ENCODE data around the gene ZFPM1. TPM values are rescaled to one million over a fixed set of nuclear protein-coding genes. Genes with fewer than 3 reads are reported as not detected.
A peak's percentile ranks its signal among the peaks of the same experiment; 100 is the strongest.

ZFPM1 gene
- total RNA-seq, 1 donor from 2014 or later, result 35.0 TPM

DNA sequence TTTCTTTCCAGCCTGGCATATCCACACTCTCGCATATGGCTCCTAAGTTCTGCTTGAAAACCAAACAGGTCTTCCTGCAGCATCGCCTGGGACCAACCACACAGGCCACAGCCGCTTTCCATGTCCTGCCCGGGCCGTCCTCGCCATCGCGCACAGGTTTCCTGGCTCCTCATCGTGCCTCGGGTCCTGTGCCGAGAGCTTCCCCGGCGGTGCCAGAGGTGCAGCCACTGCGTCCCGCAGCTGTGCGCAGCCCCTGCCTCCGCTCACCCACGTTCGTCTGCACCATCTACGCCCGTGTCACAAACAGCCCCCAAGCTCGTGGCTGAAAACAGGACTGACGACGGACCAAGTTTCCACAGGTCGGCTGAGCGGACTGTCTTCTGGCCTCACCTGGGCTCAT, 6.3 kb upstream of the ZFPM1 start:
- Mint-ChIP-seq H3K4me1 (peaks cover 31% of the 10 kb centered on the region), H3K27me3 (no peaks in the 10 kb centered on the region), H3K4me3 (no peak overlapping the region), H3K9me3 (no peaks in the 10 kb centered on the region), H3K27ac (no peak overlapping the region), H3K36me3 (ENCODE audit: low read depth) (no peaks in the 10 kb centered on the region)
- POLR2A ChIA-PET, result interaction anchor here (0.5 kb wide), 1 partner anchor 579 kb away, joined by 7 read pairs; no protein-coding TSS in a partner anchor
- DNase-seq, result no peak
- intact Hi-C loops (cut with micrococcal nuclease), result loop anchor here (10.0 kb wide), 1 partner anchor 768 kb away; the partner anchor contains the start of gene ZNF778
- ATAC-seq (ENCODE audit: low read depth), result no peak
- TF ChIP-seq, protein P1, sequence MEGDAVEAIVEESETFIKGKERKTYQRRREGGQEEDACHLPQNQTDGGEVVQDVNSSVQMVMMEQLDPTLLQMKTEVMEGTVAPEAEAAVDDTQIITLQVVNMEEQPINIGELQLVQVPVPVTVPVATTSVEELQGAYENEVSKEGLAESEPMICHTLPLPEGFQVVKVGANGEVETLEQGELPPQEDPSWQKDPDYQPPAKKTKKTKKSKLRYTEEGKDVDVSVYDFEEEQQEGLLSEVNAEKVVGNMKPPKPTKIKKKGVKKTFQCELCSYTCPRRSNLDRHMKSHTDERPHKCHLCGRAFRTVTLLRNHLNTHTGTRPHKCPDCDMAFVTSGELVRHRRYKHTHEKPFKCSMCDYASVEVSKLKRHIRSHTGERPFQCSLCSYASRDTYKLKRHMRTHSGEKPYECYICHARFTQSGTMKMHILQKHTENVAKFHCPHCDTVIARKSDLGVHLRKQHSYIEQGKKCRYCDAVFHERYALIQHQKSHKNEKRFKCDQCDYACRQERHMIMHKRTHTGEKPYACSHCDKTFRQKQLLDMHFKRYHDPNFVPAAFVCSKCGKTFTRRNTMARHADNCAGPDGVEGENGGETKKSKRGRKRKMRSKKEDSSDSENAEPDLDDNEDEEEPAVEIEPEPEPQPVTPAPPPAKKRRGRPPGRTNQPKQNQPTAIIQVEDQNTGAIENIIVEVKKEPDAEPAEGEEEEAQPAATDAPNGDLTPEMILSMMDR (IDR thresholded peaks at IDR 0.05), result no peak
- CTCF ChIA-PET, result no interaction called here

DNA sequence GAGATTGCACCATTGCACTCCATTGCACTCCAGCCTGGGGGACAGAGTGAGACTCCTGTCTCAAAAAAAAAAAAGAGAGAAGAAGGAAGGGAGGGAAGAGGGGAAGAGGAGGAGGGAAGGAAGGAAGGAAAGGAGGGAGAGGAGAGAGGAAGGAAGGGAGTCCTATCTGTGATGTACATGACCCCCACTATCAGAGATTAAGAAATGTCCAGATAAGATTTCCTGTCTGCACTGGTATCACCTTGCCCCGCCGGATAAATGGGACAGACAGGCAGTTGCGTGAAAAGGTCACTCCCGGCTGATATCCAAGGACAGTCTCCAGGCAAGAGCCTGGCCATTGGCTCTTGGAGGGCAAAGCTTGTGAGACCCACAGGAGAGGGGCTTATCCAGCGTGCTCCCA, 5.2 kb upstream of the ZFPM1 start:
- ChIA-PET CTCF (interaction anchor here (1.4 kb wide), 1 partner anchor 11 kb away, joined by 4 read pairs; no protein-coding TSS in a partner anchor), POLR2A (interaction anchor here (0.6 to 0.9 kb wide), 3 partner anchors 9 to 506 kb away, joined by 3 to 5 read pairs (median 4); no protein-coding TSS in a partner anchor)
- H3K4me3 Mint-ChIP-seq, result no peak overlapping the region
- H3K27ac Mint-ChIP-seq, result no peak overlapping the region
- TF ChIP-seq, protein P1 (IDR thresholded peaks at IDR 0.05), result no peak
- DNase-seq (no peak), ATAC-seq (ENCODE audit: low read depth) (no peak)
- H3K36me3 Mint-ChIP-seq (ENCODE audit: low read depth), result no peaks in the 10 kb centered on the region
- no peaks in the 10 kb centered on the region for H3K27me3 Mint-ChIP-seq
- no peaks in the 10 kb centered on the region for H3K9me3 Mint-ChIP-seq
- peaks cover 38% of the 10 kb centered on the region for H3K4me1 Mint-ChIP-seq
- intact Hi-C loops (cut with micrococcal nuclease), result loop anchor here (10.0 kb wide), 1 partner anchor 767 kb away; the partner anchor contains the start of gene ZNF778

DNA sequence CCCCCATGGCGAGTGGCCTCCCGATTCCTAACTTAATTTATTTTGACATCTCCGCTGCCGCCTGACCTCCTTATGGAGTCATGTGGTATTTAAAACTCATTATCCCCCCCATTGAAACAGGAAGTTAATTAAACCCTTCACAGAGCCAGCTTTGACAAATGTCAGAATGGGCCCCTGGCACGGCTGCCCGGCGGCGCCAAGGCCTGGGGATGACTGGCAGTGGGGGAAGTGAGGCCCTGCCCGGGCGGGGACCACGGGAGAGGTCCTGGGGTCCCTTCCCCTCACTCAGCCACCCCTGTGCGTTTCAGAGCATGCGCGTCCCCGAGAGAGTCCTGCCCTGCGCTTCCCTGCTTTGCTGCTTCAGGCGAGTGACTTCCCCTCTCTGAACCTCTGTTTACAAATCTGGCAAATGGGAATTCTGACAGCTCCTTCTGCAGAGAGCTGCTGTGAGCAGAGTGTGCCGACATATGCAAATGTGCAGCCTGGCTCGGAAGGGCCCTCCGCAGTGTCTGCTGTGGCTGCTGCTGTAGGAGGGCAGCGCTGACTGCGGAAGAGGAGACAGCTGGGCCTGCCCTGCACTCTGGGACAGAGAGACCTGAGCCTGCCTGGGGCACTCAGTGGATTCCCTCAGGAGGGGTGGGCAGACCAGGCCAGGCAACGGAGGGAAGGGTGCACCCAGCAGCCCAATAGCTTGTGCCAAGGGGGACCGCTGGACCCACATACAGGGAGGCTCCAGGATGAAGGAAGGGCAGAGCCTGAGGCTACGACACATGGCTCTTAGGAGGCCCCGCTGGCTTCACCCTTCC, 4.4 kb upstream of the ZFPM1 start:
- no peaks in the 10 kb centered on the region for H3K9me3 Mint-ChIP-seq
- ATAC-seq (ENCODE audit: low read depth) (no peak), DNase-seq (no peak)
- H3K27ac Mint-ChIP-seq, result peak overlapping the region; percentile 63
- CTCF ChIA-PET, result interaction anchor here (1.4 kb wide), 1 partner anchor 11 kb away, joined by 4 read pairs; no protein-coding TSS in a partner anchor
- TF ChIP-seq, protein P1 (IDR thresholded peaks at IDR 0.05), result no peak
- H3K27me3 Mint-ChIP-seq, result no peaks in the 10 kb centered on the region
- H3K36me3 Mint-ChIP-seq (ENCODE audit: low read depth), result no peaks in the 10 kb centered on the region
- intact Hi-C loops (cut with micrococcal nuclease), result loop anchor here (10.0 kb wide), 1 partner anchor 766 kb away; the partner anchor contains the start of gene ZNF778
- peaks cover 34% of the 10 kb centered on the region for H3K4me1 Mint-ChIP-seq
- POLR2A ChIA-PET, result interaction anchor here (0.6 to 1.0 kb wide), 5 partner anchors 8 to 507 kb away, joined by 3 to 5 read pairs (median 4); no protein-coding TSS in a partner anchor
- peak overlapping the region; percentile 47 for H3K4me3 Mint-ChIP-seq

DNA sequence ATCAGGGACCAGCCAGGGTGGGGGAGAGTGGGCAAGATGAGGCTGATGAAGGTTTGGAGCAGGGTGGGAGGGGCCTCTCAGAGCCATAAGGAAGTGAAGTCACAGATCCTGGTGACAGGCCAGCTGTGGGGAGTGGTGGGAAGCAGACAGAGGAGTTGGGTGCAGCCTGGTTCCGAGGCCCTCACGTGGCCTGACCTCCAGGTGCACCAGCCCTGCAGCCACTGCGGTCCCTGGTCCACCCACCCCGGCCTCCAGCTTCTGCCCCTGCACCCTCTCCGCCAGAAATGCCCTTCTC, 3.9 kb upstream of the ZFPM1 start:
- intact Hi-C loops (cut with micrococcal nuclease), result loop anchor here (10.0 kb wide), 1 partner anchor 766 kb away; the partner anchor contains the start of gene ZNF778
- ChIA-PET CTCF (no interaction called here), POLR2A (interaction anchor here (0.6 to 1.0 kb wide), 2 partner anchors 19 to 375 kb away, joined by 4 read pairs; no protein-coding TSS in a partner anchor)
- Mint-ChIP-seq H3K27ac (peak overlapping the region; percentile 26), H3K27me3 (no peaks in the 10 kb centered on the region), H3K4me1 (peaks cover 34% of the 10 kb centered on the region), H3K36me3 (ENCODE audit: low read depth) (no peaks in the 10 kb centered on the region), H3K9me3 (no peaks in the 10 kb centered on the region), H3K4me3 (peak overlapping the region; percentile 47)
- ATAC-seq (ENCODE audit: low read depth) (no peak), DNase-seq (no peak)
- TF ChIP-seq, protein P1 (IDR thresholded peaks at IDR 0.05), result no peak
